B cell (primary cell): ENCODE measurements around the gene HK3.

ENCODE experiments used
- CTCF ChIP-seq: fragments of 200-600 bp; IDR thresholded peaks from one replicate; pipeline ENCODE4 v1.8.0; 2022; ENCODE audit warnings: antibody characterized with exemption, mild to moderate bottlenecking
- EZH2 ChIP-seq: IDR thresholded peaks from 2 replicates; pipeline ENCODE4 v1.6.1; 2012; ENCODE audit warnings: borderline replicate concordance, low read depth, mild to moderate bottlenecking, moderate library complexity, low read length; ENCODE audit not compliant: insufficient read depth, poor library complexity, severe bottlenecking

GRCh38 chr5:176915906-176916305 is 16.8 kb upstream of the HK3 start:
- no peak for TF ChIP-seq CTCF
- TF ChIP-seq EZH2, result no peak
